ENCODE measurements around the gene WNT6.
A peak's percentile ranks its signal among the peaks of the same experiment; 100 is the strongest.

WNT6 gene

DNA sequence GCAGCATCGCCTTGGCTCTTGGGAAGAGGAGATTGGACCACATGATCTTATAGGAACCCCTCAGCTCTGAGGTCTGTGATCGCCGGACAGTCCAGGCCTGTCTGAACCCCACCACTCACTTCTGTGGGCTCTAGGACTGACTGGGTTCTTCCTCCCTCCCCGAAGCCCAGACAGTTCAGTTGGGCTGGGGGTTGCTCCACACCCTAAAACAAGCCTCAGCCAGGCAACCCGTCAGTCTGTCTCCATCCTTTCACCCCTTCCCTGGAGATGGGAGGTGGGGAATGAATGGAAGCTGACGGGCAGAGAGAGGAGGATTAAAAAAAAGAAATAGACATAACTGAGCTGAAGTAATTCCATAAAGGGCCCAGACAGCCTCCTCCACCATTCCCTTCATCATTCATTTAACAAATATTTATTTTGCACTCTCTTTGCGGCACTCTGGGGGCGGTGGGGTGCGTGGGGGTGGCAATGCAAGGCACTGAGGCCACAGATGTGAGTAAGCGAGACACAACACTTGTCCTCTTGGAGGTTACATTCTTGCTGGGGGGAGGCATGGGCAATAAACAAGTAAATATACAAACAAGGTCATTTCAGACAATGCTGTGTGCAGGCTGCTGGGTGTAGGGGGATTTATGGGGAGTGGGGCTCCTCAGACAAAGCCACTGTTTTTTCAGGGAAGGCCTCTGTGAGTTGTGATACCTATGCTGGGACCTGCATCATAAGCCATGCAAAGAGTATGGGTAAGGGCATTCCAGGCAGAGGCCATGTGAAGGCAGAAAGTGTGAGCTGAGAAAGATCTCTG is 33.9 kb downstream of the WNT6 start:
- DNase-seq (ENCODE audit: low read depth in 2 of 2) = no peak

DNA sequence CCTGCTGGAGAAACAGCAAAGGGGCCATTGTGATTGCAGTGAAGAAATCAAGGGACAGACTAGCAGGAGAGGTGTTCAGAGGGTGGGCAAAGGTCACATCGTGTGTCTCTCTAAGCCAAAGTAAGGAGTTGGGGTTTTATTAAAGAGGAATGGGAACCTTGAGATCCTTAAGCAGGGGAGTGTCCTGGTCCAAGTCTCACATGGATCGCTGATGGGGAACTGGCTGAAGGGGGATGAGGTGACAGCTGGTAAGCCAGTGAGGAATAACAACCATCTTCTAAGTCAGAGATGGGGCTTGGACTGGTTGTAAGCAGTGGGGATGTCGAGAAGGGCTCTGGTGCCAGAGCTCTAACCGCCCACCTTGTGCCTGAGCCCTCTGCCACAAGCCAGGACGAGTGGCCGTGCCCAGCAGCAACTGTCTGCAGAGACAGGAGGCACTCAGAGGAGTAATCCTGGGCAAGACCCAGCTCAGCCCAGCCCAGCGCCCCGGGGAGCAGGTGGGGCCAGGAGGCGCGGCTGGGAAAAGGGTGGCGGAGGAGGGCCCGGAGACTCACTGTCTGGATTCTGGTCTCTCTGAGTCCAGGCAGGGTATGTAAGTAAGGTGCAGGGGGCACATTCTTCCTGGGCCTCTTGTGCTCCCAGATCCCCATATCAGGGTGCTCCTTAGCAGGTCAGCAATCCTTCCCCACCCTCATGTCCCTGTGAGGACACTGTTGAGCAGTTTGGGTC is 34.7 kb downstream of the WNT6 start:
- no peak for DNase-seq (ENCODE audit: low read depth in 2 of 2)

DNA sequence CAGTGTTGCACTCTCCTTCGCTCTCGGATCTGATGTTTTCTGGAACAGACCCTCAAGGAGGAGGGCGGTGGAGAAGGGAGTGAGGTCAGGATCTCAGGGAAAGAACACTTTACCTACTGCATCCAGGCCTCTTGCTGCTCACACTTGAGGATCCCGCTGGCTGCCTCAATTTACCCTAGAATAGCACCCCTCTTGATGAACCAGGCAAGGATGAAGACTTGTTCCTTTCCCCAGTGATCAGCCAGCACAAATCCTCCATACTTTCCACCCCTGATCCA is 35.2 kb downstream of the WNT6 start:
- no peak for DNase-seq (ENCODE audit: low read depth in 2 of 2)

DNA sequence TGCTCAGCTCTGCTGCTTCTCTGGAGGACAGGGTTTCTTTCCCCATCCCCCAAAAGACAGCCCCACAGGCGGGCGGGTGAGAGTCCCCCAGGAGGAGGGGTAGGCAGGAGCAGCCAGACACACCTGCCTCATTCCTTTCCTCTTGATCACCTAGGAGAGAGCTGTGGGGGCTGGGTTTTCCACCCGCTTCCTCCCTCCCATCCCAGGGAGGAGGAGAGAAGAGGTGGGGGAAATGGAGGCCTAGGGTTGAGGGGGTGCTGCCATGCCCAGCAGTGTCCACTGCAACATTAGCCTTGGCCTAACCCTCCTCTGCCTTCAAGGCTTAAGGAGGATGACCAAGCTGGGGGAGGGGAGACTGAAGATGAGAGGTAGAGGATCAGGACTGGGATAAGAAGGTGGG is 35.7 kb downstream of the WNT6 start:
- no peak for DNase-seq (ENCODE audit: low read depth in 2 of 2)

DNA sequence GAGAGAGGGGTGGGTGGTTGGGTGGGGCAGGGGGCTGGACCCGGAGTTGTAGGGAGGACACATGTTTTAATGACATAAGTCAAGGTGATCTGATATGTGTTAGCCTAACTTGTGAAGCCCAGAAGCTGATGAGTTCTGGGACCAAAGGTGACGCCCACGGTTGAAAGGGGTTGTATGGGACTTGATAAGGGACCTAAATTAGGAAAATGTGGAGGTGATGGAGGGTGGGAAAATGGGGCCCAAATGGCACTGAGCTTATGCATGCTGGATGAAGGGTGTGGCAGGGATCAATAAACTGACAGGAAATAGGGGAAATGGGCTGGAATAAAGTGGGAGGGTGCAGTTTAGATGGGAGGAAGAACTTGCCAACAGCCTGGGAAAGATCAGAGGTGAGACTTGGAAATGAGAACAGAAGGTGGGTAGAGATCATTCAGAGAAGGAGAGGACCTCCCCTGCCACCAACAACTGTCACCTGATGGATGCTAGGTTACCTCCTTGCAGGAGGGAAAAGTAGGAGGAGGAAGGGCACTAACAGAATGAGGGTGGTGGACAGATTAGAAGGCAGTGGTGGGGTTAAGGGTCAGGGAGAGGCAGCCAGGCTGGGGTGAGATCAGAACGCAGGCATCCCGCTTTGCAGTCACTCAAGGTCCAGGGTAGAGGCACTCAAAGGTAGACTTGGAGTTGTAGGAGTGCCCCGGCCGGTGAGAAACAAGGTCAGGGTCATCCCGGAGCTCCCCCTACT is 36.3 kb downstream of the WNT6 start:
- DNase-seq (ENCODE audit: low read depth in 2 of 2) = no peak

DNA sequence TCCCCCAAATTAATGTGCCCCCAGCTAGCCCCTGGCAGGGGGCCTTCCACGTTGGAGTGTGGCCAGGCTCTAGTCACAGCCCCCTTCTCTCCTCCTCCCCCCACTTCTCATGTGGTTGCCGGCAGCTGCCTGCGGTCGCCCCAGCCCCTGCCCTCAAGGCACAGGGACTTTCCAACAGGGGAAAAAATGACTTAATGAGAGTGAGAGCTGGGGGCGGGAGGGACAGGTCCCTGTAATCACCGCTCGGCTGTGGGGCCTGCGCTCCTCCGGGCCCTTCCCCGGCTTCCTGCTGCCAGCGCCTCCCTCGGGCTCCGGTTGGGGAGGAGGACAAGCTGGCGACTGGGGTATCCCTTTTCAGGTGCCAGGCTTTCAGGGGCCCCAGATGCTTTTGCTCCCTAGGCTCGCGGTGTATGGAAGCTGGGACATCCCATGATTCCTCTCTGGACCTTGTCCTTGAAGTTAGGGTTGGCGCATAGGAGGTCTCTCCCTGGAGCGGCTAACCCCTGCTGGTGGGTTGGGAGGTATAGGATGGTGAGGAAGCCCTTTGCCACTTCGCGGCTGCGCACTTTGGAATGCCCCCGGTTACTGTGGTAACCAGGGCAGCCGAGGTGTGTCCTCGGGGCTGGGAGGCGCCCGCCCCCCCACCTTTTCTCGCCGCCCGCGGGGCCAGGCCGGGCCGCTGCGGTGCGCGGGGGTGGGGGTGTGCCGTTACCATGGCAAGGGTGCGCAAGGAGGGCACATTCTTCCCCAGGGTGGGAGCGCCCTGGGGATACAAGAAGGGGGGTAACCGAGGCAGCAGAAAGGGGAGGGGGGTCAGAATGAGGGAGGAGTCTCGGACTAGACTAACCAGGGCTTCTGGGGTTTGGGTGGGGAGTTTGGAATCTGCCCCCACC is 37.1 kb downstream of the WNT6 start:
- peak; percentile 73 to 86 for DNase-seq (ENCODE audit: low read depth in 2 of 2)

DNA sequence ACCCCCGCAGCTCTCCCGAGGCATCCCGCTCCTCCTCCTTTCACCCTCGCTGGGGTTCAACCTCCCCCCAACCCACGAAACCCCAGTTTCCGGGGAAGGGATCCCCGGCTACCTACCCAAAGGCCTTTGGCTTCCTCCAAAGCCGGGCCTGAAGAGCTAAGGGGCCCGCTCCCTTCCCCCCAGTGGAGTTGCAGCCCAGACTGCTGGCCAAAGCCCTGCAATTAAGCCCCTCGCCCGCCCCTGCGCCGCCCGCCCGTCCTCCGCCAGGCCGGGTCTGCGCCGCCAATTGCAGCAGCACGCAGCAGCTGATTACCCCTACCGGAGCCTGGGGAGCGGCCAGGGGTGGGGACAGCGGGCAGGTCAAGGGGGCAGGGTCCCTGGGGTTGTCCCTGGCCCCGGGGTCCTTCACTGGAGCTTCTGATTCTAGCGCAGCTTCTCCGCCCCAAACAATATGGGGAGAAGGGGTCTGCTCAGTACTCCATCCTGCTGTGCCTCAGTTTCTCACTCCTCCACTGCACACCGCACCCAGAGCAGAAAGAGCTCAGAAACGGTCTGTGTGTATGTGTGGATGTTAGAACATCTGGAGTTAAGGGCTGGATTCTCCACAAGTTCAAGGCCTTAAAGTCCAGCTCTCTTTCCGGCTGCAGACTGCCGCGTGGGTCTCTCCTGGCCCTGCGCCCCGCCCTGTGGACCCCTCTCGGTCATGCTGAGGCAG is 37.9 kb downstream of the WNT6 start:
- no peak for DNase-seq (ENCODE audit: low read depth in 2 of 2)

DNA sequence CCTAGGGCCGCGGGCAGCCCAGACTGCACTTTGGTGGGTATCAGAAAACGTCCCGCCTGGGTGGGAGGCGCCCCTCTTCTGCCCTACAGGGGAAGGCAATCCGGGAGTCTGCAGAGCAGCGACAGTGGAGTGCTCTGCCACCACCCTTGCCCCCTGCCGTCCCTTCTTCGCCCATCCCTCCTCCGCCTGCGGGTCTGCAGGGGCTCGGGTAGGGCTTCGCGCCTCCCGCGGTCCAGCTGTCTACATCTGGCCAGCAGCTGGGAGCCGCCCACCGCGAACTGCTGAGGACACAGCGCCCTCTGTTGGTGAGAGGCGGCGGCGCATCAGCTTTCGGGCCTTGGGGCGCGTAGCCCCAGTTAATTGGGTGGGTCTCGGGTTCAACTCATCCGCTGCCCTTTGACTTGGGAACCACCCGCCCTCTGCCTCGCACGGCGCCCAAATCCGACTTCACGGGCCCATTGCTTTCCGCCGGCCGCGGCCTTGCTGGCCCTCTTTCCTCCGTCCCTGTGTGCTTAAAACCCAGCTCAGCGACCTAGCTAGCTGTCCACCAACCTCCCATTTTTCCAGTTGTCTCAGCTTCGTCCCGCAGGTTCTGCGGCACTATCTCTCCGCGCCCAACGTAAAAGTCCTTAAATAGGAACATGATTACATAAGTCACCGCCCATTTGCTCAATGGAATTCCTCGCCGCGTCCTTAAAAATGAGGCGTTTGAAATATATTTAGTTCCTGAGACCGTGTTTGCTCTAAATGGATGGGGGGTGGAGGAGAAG is 38.7 kb downstream of the WNT6 start:
- DNase-seq (ENCODE audit: low read depth in 2 of 2) = peak; percentile 74 to 89

DNA sequence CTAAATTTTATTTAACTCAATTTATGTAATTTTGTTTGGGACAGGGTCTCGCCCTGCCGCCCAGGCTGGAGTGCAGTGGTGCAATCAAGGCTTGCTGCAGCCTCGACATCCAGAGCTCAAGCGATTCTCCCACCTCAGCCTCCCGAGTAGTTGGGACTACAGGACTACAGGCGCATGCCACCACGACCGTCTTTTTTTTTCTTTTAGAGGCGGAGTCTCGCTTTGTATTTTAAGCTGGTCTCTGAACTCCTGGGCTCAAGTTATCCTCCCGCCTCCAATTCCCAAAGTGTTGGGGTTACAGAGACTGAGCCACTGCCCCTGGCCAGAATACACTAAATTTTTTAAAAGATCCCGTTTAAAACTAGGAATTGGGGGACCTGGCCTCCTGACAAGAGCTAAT is 39.5 kb downstream of the WNT6 start:
- DNase-seq (ENCODE audit: low read depth in 2 of 2) = no peak

DNA sequence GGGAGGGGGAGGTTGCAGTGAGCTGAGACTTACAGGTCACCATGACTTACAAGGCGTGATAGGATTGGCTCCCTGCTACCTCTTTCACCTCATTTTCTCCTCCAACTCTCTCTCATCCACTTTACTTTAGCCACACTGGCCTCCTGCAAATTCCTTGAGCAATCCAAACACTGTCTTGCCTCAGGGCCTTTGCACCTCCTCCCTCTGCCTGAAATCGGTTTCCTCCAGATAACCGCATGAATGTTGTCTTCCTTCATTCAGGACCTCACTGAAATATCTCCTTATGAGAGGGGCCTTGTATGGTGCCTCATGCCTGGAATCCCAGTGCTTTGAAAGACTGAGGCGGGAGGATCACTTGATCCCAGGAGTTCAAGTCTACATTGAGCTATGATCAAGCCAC is 42.8 kb downstream of the WNT6 start:
- DNase-seq (ENCODE audit: low read depth in 2 of 2) = no peak

DNA sequence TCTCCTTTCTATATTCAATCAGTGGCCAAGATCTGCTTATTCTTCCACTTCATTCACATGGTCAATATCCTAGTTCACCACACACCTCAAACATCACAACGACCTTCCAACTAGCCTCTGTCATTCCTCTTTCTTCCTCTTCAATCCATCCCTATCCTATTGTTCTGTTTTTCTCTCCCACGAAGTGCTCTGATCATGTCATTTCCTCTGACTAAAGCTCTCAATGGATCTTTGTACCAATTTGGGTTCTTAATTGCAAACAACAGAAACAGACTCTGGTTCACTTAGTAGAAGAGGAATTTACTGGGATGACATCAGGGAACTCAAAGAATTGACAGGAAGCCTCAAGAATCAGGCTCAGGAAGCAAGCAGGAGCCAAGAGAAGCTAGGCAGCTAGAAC is 44.6 kb downstream of the WNT6 start:
- no peak for DNase-seq (ENCODE audit: low read depth in 2 of 2)

DNA sequence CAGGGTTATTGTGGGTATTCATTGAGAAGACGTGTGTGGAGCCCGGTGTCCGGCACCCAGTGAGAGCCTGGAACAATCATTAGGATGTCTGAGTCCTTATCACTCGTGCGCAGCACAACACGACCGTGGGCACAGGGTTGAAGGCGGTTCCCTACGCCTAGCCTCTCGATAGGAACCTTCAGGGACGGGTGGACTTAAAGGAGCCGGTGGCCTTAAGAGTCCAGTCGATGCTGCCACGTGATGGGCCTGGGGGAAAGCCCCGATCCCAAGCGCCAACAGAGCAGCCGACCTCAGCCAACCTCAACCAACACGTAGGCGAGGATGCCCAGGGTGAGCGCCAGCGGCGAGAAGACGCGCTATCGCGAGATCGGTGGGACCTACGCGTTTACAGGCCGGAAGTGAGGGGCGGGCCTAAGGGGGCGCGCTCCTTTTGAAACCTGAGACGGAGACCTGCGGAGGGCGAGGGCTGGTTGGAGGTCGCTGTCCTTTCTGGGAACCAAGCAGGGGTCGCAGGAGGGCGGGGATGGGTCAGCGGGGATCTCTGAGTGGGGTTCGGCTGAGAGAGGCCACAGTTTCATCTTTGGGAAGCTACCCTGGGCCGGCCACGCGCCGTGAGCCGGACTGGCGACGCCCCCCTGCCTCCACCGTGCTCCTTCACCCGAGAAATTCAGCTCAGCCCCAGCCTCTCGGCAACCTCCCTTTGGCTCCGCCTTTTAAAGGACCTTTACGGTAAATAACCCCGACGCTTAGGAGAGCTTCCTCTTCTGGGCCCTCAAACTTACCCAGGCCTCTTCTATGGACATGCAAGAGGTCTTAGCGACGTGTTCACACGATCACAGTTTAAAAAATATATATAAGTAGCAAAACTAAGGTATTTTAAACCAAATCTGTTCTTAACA is 49.4 kb downstream of the WNT6 start:
- DNase-seq (ENCODE audit: low read depth in 2 of 2) = peak; percentile 91 to 92

DNA sequence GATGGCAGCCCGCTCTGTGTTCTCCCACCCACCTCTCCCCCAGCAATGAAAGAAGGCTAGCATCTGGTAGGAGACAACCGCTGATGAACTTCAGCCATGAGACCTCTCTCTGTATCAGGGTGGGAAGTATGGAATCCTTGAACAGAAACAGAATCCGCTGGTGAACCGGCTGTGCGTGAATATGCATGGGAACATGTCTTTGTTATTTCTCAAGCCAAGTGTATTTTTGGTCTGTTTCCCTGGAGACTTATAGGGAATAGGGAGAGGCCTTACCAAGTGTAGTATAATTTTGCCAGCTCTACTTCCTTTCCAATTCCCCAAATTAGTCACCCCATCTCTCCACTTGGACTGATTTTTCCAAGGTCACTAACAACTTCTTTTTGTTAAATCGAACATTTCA is 51.1 kb downstream of the WNT6 start:
- DNase-seq (ENCODE audit: low read depth in 2 of 2) = no peak

DNA sequence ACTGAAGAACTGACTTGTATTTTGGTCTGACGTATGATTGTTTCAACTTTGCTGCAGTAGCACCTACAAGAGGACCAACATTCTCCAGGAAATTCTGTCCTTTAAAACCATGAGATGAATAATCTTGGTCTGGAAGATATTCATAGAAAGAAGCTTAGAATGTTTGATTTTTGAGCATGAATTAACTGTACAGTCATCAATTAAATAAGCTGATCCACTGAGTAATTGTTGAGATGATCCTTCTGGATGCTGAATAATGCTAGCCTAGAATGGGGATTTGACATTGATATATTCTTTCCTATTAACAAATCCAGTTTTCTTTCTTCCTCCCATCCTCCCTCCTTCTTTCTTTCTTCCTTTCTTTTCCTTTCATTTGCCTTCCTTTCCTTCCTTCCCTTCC is 60.9 kb downstream of the WNT6 start:
- no peak for DNase-seq (ENCODE audit: low read depth in 2 of 2)
